GM23338 (cell line): ENCODE measurements around the gene OTUD6A. TPM values are rescaled to one million over a fixed set of nuclear protein-coding genes. Genes with fewer than 3 reads are reported as not detected.

Experiments used
- ATAC-seq: fragments of 200-7000 bp; cut with Tn5 transposase; 3 replicates; pipeline ENCODE4 v1.9.1; 2020
- DNase-seq: peaks from one replicate; pipeline ENCODE4 v3.0.0-alpha.2; 2015; ENCODE audit warnings: low spot score
- H2AFZ ChIP-seq: fragments of 200-600 bp; sonication (generic); 2 replicates; pipeline ENCODE4 v1.8.0; 2016; ENCODE audit warnings: antibody characterized with exemption, mild to moderate bottlenecking, moderate library complexity
- H3F3A ChIP-seq: fragments of 200-600 bp; sonication (generic); replicated peaks from 2 replicates; pipeline ENCODE4 v1.8.0; 2017; ENCODE audit warnings: antibody characterized with exemption, mixed run types, low read depth
- H3K27ac ChIP-seq: fragments of 200-600 bp; sonication (generic); 2 replicates; pipeline ENCODE4 v1.6.1; 2016; ENCODE audit warnings: low read depth
- H3K27me3 ChIP-seq: fragments of 200-600 bp; sonication (generic); 2 replicates; pipeline ENCODE4 v1.8.0; 2016; ENCODE audit warnings: mild to moderate bottlenecking, mixed run types, moderate library complexity; ENCODE audit not compliant: insufficient read depth
- H3K36me3 ChIP-seq: fragments of 200-600 bp; sonication (generic); 2 replicates; pipeline ENCODE4 v1.8.0; 2016; ENCODE audit warnings: mild to moderate bottlenecking; ENCODE audit not compliant: insufficient read depth
- H3K4me1 ChIP-seq: fragments of 200-600 bp; sonication (generic); 2 replicates; pipeline ENCODE4 v1.8.0; 2016; ENCODE audit warnings: mild to moderate bottlenecking, moderate library complexity; ENCODE audit not compliant: insufficient read depth
- H3K4me2 ChIP-seq: fragments of 200-600 bp; sonication (generic); 2 replicates; pipeline ENCODE4 v1.7.1; 2017; ENCODE audit warnings: mixed run types
- H3K4me3 ChIP-seq: fragments of 200-600 bp; sonication (generic); 2 replicates; pipeline ENCODE4 v1.6.1; 2016; ENCODE audit warnings: mixed run types
- H3K79me2 ChIP-seq: fragments of 200-600 bp; sonication (generic); replicated peaks from 2 replicates; pipeline ENCODE4 v1.8.0; 2017; ENCODE audit warnings: mild to moderate bottlenecking; ENCODE audit not compliant: insufficient read depth
- H3K9me2 ChIP-seq: fragments of 200-600 bp; sonication (generic); 2 replicates; pipeline ENCODE4 v1.8.0; 2017; ENCODE audit not compliant: insufficient read depth
- H4K20me1 ChIP-seq: fragments of 200-600 bp; sonication (generic); replicated peaks from 2 replicates; pipeline ENCODE4 v1.8.0; 2017; ENCODE audit warnings: mild to moderate bottlenecking; ENCODE audit not compliant: insufficient read depth
- H3K27ac Mint-ChIP-seq: 2 replicates; pipeline ENCODE4 v1.8.0; 2020; ENCODE audit warnings: inconsistent platforms, mild to moderate bottlenecking, moderate library complexity, mixed read lengths
- H3K27me3 Mint-ChIP-seq: 3 replicates; pipeline ENCODE4 v1.8.0; 2022; ENCODE audit warnings: low read depth, mild to moderate bottlenecking, moderate library complexity, mixed read lengths, inconsistent platforms; ENCODE audit not compliant: insufficient read depth, poor library complexity
- H3K36me3 Mint-ChIP-seq: 3 replicates; pipeline ENCODE4 v1.8.0; 2021; ENCODE audit warnings: low read depth, mild to moderate bottlenecking, inconsistent platforms, moderate library complexity, mixed read lengths
- H3K4me1 Mint-ChIP-seq: 3 replicates; pipeline ENCODE4 v1.8.0; 2020; ENCODE audit warnings: mild to moderate bottlenecking, inconsistent platforms, mixed read lengths
- H3K4me3 Mint-ChIP-seq: 3 replicates; pipeline ENCODE4 v1.8.0; 2021; ENCODE audit warnings: moderate library complexity, mild to moderate bottlenecking, inconsistent platforms, mixed read lengths
- H3K9me3 Mint-ChIP-seq: 3 replicates; pipeline ENCODE4 v1.8.0; 2020; ENCODE audit warnings: moderate library complexity, mild to moderate bottlenecking, inconsistent platforms, mixed read lengths
- POLR2AphosphoS5 ChIP-seq: IDR thresholded peaks from 2 replicates; pipeline ENCODE4 v1.6.1; 2016; ENCODE audit warnings: antibody characterized with exemption, low read depth
- ZNF331 ChIP-seq: fragments of 250-450 bp; sonication (Bioruptor Pico); IDR thresholded peaks from 2 replicates; pipeline ENCODE4 v1.5.0; 2020; ENCODE audit warnings: low read depth, mild to moderate bottlenecking, moderate library complexity
- polyA plus RNA-seq: library from polyadenylated mRNA; unstranded; fragments of >200 nt; fragmentation: Nextera tagmentation; extraction: Ambion mirVana; gene quantifications from 2 replicates; pipeline ENCODE4 v1.2.1, GENCODE V29; 2016
- total RNA-seq: library from RNA; depleted of rRNA; stranded (reverse); fragments of >200 nt; shearing (Covaris generic); gene quantifications from 2 replicates; pipeline ENCODE4 v1.2.3, GENCODE V29; 2014
- TF ChIP-seq, protein P1 (sequence below): IDR thresholded peaks from one replicate; pipeline ENCODE4 v1.6.1; 2018; ENCODE audit warnings: antibody characterized with exemption; ENCODE audit not compliant: unreplicated experiment
- TF ChIP-seq, protein P2 (sequence below): IDR thresholded peaks from 2 replicates; pipeline ENCODE4 v1.6.1; 2016; ENCODE audit warnings: antibody characterized with exemption
- TF ChIP-seq, protein P3 (sequence below): fragments of 250-450 bp; sonication (Bioruptor Pico); IDR thresholded peaks from 2 replicates; pipeline ENCODE4 v1.5.0; 2020; ENCODE audit warnings: mild to moderate bottlenecking, moderate library complexity

Gene OTUD6A
- total and polyA plus RNA-seq, 2 experiments from 2014 or later = 0.17 TPM; not detected in 1

DNA sequence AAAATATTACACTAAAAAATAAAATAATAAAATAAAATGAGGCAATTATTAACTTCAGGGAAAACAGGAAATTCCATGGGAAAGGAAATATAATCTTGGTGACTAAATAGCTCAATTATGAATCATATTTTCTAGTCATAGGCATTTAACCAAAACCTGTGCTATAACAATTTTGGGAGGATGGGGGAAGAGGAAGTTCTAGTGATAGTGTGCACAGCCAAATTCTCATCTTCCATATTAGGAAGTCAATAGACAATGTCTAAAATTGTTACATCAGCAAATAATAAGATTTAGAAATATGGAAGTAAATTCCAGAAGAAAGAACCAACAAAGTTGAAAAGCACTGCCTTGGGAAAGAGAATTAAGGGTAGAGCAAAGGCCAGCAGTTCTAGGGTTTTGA is 15.3 kb upstream of the OTUD6A start:
- Histone ChIP-seq H3K27me3 (no peaks in the 10 kb centered on the region), H3K27ac (no peak overlapping the region), H3K36me3 (no peaks in the 10 kb centered on the region), H3K9me2 (no peaks in the 10 kb centered on the region), H3K4me1 (no peaks in the 10 kb centered on the region), H3K4me3 (no peak overlapping the region), H3K4me2 (no peak overlapping the region), H4K20me1 (no peaks in the 10 kb centered on the region), H2AFZ (no peak overlapping the region), H3F3A (no peaks in the 10 kb centered on the region), H3K79me2 (no peaks in the 10 kb centered on the region)
- Mint-ChIP-seq H3K36me3 (no peaks in the 10 kb centered on the region), H3K27ac (no peak overlapping the region), H3K4me1 (peaks cover 2% of the 10 kb centered on the region), H3K4me3 (no peak overlapping the region), H3K9me3 (no peaks in the 10 kb centered on the region; the same call in 2 of the 3 replicates), H3K27me3 (peaks cover 2% of the 10 kb centered on the region)
- ATAC-seq (no peak), DNase-seq (no peak)
- TF ChIP-seq, protein P1, sequence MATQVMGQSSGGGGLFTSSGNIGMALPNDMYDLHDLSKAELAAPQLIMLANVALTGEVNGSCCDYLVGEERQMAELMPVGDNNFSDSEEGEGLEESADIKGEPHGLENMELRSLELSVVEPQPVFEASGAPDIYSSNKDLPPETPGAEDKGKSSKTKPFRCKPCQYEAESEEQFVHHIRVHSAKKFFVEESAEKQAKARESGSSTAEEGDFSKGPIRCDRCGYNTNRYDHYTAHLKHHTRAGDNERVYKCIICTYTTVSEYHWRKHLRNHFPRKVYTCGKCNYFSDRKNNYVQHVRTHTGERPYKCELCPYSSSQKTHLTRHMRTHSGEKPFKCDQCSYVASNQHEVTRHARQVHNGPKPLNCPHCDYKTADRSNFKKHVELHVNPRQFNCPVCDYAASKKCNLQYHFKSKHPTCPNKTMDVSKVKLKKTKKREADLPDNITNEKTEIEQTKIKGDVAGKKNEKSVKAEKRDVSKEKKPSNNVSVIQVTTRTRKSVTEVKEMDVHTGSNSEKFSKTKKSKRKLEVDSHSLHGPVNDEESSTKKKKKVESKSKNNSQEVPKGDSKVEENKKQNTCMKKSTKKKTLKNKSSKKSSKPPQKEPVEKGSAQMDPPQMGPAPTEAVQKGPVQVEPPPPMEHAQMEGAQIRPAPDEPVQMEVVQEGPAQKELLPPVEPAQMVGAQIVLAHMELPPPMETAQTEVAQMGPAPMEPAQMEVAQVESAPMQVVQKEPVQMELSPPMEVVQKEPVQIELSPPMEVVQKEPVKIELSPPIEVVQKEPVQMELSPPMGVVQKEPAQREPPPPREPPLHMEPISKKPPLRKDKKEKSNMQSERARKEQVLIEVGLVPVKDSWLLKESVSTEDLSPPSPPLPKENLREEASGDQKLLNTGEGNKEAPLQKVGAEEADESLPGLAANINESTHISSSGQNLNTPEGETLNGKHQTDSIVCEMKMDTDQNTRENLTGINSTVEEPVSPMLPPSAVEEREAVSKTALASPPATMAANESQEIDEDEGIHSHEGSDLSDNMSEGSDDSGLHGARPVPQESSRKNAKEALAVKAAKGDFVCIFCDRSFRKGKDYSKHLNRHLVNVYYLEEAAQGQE = no peak

DNA sequence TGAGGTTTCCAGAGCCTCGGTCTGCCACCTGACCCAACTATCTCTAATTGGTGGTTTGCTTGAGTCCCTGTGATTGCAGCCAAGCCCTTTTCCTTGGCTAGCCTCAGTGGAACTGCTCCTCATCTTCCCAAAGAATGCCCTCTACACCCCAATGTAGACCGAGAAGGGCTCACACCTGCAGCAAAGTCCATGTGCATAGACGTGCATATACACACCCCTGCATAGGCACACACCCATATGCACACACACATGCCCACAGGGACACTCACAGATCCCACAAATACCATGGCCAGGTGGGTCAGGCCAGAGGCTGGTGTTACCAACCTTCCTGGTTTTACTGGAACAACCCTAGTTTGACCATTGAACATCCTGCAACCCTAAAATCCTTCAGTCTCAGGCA is 12.9 kb upstream of the OTUD6A start:
- H3K4me1 ChIP-seq = no peaks in the 10 kb centered on the region
- H3K36me3 Mint-ChIP-seq = no peaks in the 10 kb centered on the region; the same call in 2 of the 3 replicates
- TF ChIP-seq, protein P2, sequence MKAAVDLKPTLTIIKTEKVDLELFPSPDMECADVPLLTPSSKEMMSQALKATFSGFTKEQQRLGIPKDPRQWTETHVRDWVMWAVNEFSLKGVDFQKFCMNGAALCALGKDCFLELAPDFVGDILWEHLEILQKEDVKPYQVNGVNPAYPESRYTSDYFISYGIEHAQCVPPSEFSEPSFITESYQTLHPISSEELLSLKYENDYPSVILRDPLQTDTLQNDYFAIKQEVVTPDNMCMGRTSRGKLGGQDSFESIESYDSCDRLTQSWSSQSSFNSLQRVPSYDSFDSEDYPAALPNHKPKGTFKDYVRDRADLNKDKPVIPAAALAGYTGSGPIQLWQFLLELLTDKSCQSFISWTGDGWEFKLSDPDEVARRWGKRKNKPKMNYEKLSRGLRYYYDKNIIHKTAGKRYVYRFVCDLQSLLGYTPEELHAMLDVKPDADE = no peak
- TF ChIP-seq ZNF331 (CRISPR knock-in tag) = no peak
- TF ChIP-seq, protein P3, sequence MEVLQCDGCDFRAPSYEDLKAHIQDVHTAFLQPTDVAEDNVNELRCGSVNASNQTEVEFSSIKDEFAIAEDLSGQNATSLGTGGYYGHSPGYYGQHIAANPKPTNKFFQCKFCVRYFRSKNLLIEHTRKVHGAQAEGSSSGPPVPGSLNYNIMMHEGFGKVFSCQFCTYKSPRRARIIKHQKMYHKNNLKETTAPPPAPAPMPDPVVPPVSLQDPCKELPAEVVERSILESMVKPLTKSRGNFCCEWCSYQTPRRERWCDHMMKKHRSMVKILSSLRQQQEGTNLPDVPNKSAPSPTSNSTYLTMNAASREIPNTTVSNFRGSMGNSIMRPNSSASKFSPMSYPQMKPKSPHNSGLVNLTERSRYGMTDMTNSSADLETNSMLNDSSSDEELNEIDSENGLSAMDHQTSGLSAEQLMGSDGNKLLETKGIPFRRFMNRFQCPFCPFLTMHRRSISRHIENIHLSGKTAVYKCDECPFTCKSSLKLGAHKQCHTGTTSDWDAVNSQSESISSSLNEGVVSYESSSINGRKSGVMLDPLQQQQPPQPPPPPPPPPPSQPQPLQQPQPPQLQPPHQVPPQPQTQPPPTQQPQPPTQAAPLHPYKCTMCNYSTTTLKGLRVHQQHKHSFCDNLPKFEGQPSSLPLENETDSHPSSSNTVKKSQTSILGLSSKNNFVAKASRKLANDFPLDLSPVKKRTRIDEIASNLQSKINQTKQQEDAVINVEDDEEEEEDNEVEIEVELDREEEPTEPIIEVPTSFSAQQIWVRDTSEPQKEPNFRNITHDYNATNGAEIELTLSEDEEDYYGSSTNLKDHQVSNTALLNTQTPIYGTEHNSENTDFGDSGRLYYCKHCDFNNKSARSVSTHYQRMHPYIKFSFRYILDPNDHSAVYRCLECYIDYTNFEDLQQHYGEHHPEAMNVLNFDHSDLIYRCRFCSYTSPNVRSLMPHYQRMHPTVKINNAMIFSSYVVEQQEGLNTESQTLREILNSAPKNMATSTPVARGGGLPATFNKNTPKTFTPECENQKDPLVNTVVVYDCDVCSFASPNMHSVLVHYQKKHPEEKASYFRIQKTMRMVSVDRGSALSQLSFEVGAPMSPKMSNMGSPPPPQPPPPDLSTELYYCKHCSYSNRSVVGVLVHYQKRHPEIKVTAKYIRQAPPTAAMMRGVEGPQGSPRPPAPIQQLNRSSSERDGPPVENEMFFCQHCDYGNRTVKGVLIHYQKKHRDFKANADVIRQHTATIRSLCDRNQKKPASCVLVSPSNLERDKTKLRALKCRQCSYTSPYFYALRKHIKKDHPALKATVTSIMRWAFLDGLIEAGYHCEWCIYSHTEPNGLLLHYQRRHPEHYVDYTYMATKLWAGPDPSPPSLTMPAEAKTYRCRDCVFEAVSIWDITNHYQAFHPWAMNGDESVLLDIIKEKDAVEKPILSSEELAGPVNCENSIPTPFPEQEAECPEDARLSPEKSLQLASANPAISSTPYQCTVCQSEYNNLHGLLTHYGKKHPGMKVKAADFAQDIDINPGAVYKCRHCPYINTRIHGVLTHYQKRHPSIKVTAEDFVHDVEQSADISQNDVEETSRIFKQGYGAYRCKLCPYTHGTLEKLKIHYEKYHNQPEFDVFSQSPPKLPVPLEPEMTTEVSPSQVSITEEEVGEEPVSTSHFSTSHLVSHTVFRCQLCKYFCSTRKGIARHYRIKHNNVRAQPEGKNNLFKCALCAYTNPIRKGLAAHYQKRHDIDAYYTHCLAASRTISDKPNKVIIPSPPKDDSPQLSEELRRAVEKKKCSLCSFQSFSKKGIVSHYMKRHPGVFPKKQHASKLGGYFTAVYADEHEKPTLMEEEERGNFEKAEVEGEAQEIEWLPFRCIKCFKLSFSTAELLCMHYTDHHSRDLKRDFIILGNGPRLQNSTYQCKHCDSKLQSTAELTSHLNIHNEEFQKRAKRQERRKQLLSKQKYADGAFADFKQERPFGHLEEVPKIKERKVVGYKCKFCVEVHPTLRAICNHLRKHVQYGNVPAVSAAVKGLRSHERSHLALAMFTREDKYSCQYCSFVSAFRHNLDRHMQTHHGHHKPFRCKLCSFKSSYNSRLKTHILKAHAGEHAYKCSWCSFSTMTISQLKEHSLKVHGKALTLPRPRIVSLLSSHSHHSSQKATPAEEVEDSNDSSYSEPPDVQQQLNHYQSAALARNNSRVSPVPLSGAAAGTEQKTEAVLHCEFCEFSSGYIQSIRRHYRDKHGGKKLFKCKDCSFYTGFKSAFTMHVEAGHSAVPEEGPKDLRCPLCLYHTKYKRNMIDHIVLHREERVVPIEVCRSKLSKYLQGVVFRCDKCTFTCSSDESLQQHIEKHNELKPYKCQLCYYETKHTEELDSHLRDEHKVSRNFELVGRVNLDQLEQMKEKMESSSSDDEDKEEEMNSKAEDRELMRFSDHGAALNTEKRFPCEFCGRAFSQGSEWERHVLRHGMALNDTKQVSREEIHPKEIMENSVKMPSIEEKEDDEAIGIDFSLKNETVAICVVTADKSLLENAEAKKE (CRISPR knock-in tag) = no peak
- no peak for TF ChIP-seq POLR2AphosphoS5
- TF ChIP-seq, protein P1 = no peak

More for the DNA sequence above, 12.9 kb upstream of the OTUD6A start:
- no peaks in the 10 kb centered on the region for H3K79me2 ChIP-seq
- no peak overlapping the region for H3K27ac ChIP-seq
- Mint-ChIP-seq H3K4me1 (no peaks in the 10 kb centered on the region), H3K27ac (no peak overlapping the region), H3K4me3 (no peak overlapping the region), H3K27me3 (no peaks in the 10 kb centered on the region), H3K9me3 (no peaks in the 10 kb centered on the region; the same call in 2 of the 3 replicates)
- H3F3A ChIP-seq = no peaks in the 10 kb centered on the region
- no peak overlapping the region for H2AFZ ChIP-seq
- no peak overlapping the region for H3K4me3 ChIP-seq
- no peak overlapping the region for H3K4me2 ChIP-seq
- DNase-seq (no peak), ATAC-seq (no peak)
- no peaks in the 10 kb centered on the region for H3K36me3 ChIP-seq
- no peaks in the 10 kb centered on the region for H4K20me1 ChIP-seq
- H3K27me3 ChIP-seq = no peaks in the 10 kb centered on the region
- H3K9me2 ChIP-seq = no peaks in the 10 kb centered on the region
